HepG2 (cell line): ENCODE data around the gene CLASP2. TPM values are rescaled to one million over a fixed set of nuclear protein-coding genes. Genes with fewer than 3 reads are reported as not detected.
A peak's percentile ranks its signal among the peaks of the same experiment; 100 is the strongest.

Experiments
- AKAP8 ChIP-seq: sonication (generic); formaldehyde crosslinking; IDR thresholded peaks from 2 replicates; pipeline ENCODE4 v1.5.1; 2020; ENCODE audit warnings: mild to moderate bottlenecking, missing genetic modification reagents
- HNRNPH1 ChIP-seq: fragments of 200-400 bp; formaldehyde crosslinking; optimal IDR thresholded peaks from 2 replicates; pipeline ENCODE3; 2017; ENCODE audit warnings: mild to moderate bottlenecking, low read depth, low read length
- NCOA1 ChIP-seq: sonication (generic); formaldehyde crosslinking; IDR thresholded peaks from 2 replicates; pipeline ENCODE4 v1.9.0; 2021; ENCODE audit warnings: missing genetic modification reagents
- NR1H2 ChIP-seq: sonication (generic); formaldehyde crosslinking; IDR thresholded peaks from 2 replicates; pipeline ENCODE4 v1.8.1; 2022; ENCODE audit warnings: low read depth, missing genetic modification reagents, borderline replicate concordance
- POLR2AphosphoS5 ChIP-seq: IDR thresholded peaks from 2 replicates; pipeline ENCODE4 v1.6.1; 2012; ENCODE audit warnings: low read depth, low read length
- PPARG ChIP-seq: conservative IDR thresholded peaks from 2 replicates; pipeline ENCODE4 v1.6.1; 2016; ENCODE audit warnings: missing biosample characterization, missing genetic modification reagents
- SOX6 ChIP-seq, 2 experiments: fragments of 450-650 bp in 1 of 2; sonication (generic) in 1 of 2; formaldehyde crosslinking in 1 of 2; IDR thresholded peaks; 2 replicates each; pipeline versions ENCODE4 v1.4.0 to v1.6.1; 2017 to 2020; ENCODE audit warnings: antibody characterized with exemption in 1 of 2, mild to moderate bottlenecking in 1 of 2, missing genetic modification reagents in 1 of 2
- THAP8 ChIP-seq: sonication (generic); formaldehyde crosslinking; IDR thresholded peaks from 2 replicates; pipeline ENCODE4 v1.5.1; 2020; ENCODE audit warnings: missing genetic modification reagents, mild to moderate bottlenecking, borderline replicate concordance
- ZBED4 ChIP-seq: sonication (generic); formaldehyde crosslinking; IDR thresholded peaks from 2 replicates; pipeline ENCODE4 v1.4.0; 2020; ENCODE audit warnings: missing genetic modification reagents, borderline replicate concordance
- ZBTB46 ChIP-seq: sonication (generic); formaldehyde crosslinking; IDR thresholded peaks from 2 replicates; pipeline ENCODE4 v1.4.0; 2020; ENCODE audit warnings: mild to moderate bottlenecking, missing genetic modification reagents, borderline replicate concordance
- ZBTB49 ChIP-seq: sonication (generic); formaldehyde crosslinking; IDR thresholded peaks from 2 replicates; pipeline ENCODE4 v1.4.0; 2020; ENCODE audit warnings: missing genetic modification reagents, borderline replicate concordance
- ZNF124 ChIP-seq: sonication (generic); formaldehyde crosslinking; IDR thresholded peaks from 2 replicates; pipeline ENCODE4 v1.4.0; 2020; ENCODE audit warnings: missing genetic modification reagents
- ZNF414 ChIP-seq: sonication (generic); formaldehyde crosslinking; IDR thresholded peaks from 2 replicates; pipeline ENCODE4 v1.5.0; 2020; ENCODE audit warnings: missing genetic modification reagents
- ZNF672 ChIP-seq: sonication (generic); formaldehyde crosslinking; IDR thresholded peaks from 2 replicates; pipeline ENCODE4 v1.8.1; 2022; ENCODE audit warnings: missing genetic modification reagents
- polyA plus RNA-seq, 8 experiments: library from polyadenylated mRNA; depleted of rRNA in 3 of 8; stranded (reverse) in 7 of 8; unstranded in 1 of 8; fragments of >200 nt; fragmentation: Illumina TruSeq in 4 of 8; extraction: Trizol in 4 of 8; gene quantifications; 2 replicates each; pipeline versions ENCODE4 v1.2.1 to v1.2.3, GENCODE V29; 2011 to 2016; ENCODE audit warnings: low read depth in 4 of 8, missing spikeins in 1 of 8, mixed read lengths in 1 of 8; ENCODE audit not compliant: insufficient read depth in 1 of 8
- total RNA-seq, 5 experiments: library from RNA; depleted of rRNA; stranded (reverse); fragments of >200 nt; fragmentation: Illumina TruSeq; extraction: Trizol; gene quantifications; 2 replicates each; pipeline ENCODE4 v1.2.3, GENCODE V29; 2016; ENCODE audit warnings: low read depth in 1 of 5

The CLASP2 gene
- total and polyA plus RNA-seq, 2 of the 13 experiments (the other 11 are each of a cell fraction or from before 2014, with no cell fraction given): 15.7 to 34.8 TPM

- 0 out of 2 replicates have a peak, but pooled peaks have one; percentile 42 for TF ChIP-seq ZBED4
- TF ChIP-seq NR1H2 (CRISPR knock-in tag): no peak
- TF ChIP-seq ZBTB49 (CRISPR knock-in tag): no peak
- TF ChIP-seq HNRNPH1: peak; percentile 46
- no peak for TF ChIP-seq THAP8 (CRISPR knock-in tag)
- no peak for TF ChIP-seq ZNF672 (CRISPR knock-in tag)
- peak; percentile 67; the same call in 1 of the 2 replicates for TF ChIP-seq PPARG
- TF ChIP-seq POLR2AphosphoS5: peak; percentile 77
- TF ChIP-seq AKAP8: no peak
- TF ChIP-seq NCOA1 (CRISPR knock-in tag): no peak
- TF ChIP-seq ZNF124 (CRISPR knock-in tag): no peak; the same call in 1 of the 2 replicates
- TF ChIP-seq SOX6 (IDR thresholded peaks at IDR 0.05): no peak
- no peak; the same call in none of the 2 replicates for TF ChIP-seq SOX6 (CRISPR knock-in tag; IDR thresholded peaks at IDR 0.05)
- TF ChIP-seq ZNF414 (CRISPR knock-in tag): no peak
- 0 out of 2 replicates have a peak, but pooled peaks have one; percentile 84 for TF ChIP-seq ZBTB46 (CRISPR knock-in tag)
Measured at GRCh38 chr3:33717866-33718594, at the start of gene CLASP2 (continued).
